HCT116 (cell line): ENCODE results near the gene GPR173.
A peak's percentile ranks its signal among the peaks of the same experiment; 100 is the strongest.

Source experiments
- EZH2 ChIP-seq: fragments of 200-600 bp; sonication (generic); IDR thresholded peaks from 2 replicates; pipeline ENCODE4 v1.6.1; 2017; ENCODE audit warnings: antibody characterized with exemption, mixed run types
- EZH2phosphoT487 ChIP-seq: fragments of 200-600 bp; IDR thresholded peaks from 2 replicates; pipeline ENCODE4 v1.6.1; 2018; ENCODE audit warnings: antibody characterized with exemption, borderline replicate concordance
- POLR2A ChIP-seq: IDR thresholded peaks from 2 replicates; pipeline ENCODE4 v1.7.0; 2011; ENCODE audit warnings: borderline replicate concordance; ENCODE audit not compliant: insufficient read depth, insufficient read length; ENCODE audit errors: extremely low read depth
- POLR2AphosphoS5 ChIP-seq: IDR thresholded peaks from 2 replicates; pipeline ENCODE4 v1.6.1; 2011; ENCODE audit warnings: mild to moderate bottlenecking, low read depth, low read length, moderate library complexity
- RAD21 ChIP-seq: IDR thresholded peaks from 2 replicates; pipeline ENCODE4 v1.6.1; 2012; ENCODE audit warnings: low read depth, mild to moderate bottlenecking
- SP1 ChIP-seq: IDR thresholded peaks from 2 replicates; pipeline ENCODE4 v1.6.1; 2012; ENCODE audit warnings: low read depth
- TCF7L2 ChIP-seq: IDR thresholded peaks from 2 replicates; pipeline ENCODE4 v1.7.0; 2011; ENCODE audit warnings: borderline replicate concordance, inconsistent platforms; ENCODE audit not compliant: insufficient read depth, insufficient read length; ENCODE audit errors: extremely low read depth
- YY1 ChIP-seq: IDR thresholded peaks from 2 replicates; pipeline ENCODE4 v1.6.1; 2011; ENCODE audit warnings: low read length, low read depth, moderate library complexity, mild to moderate bottlenecking; ENCODE audit not compliant: insufficient replicate concordance; ENCODE audit errors: extremely low read depth
- TF ChIP-seq, protein P1 (sequence below), 3 experiments: fragments of 200-600 bp in 1 of 3; sonication (generic) in 1 of 3; IDR thresholded peaks in 2 of 3; conservative IDR thresholded peaks in 1 of 3; 2 replicates each; pipeline ENCODE4 v1.5.1; 2012 to 2017; ENCODE audit warnings: low read depth in 2 of 3, low read length in 2 of 3, antibody characterized with exemption in 1 of 3, borderline replicate concordance in 1 of 3, control low read depth in 1 of 3, mild to moderate bottlenecking in 1 of 3, mixed read lengths in 1 of 3, mixed run types in 1 of 3, moderate library complexity in 1 of 3; ENCODE audit not compliant: insufficient read depth in 1 of 3
- TF ChIP-seq, protein P2 (sequence below): IDR thresholded peaks from 2 replicates; pipeline ENCODE4 v1.6.1; 2012
- TF ChIP-seq, protein P3 (sequence below): IDR thresholded peaks from 2 replicates; pipeline ENCODE4 v1.6.1; 2012

DNA sequence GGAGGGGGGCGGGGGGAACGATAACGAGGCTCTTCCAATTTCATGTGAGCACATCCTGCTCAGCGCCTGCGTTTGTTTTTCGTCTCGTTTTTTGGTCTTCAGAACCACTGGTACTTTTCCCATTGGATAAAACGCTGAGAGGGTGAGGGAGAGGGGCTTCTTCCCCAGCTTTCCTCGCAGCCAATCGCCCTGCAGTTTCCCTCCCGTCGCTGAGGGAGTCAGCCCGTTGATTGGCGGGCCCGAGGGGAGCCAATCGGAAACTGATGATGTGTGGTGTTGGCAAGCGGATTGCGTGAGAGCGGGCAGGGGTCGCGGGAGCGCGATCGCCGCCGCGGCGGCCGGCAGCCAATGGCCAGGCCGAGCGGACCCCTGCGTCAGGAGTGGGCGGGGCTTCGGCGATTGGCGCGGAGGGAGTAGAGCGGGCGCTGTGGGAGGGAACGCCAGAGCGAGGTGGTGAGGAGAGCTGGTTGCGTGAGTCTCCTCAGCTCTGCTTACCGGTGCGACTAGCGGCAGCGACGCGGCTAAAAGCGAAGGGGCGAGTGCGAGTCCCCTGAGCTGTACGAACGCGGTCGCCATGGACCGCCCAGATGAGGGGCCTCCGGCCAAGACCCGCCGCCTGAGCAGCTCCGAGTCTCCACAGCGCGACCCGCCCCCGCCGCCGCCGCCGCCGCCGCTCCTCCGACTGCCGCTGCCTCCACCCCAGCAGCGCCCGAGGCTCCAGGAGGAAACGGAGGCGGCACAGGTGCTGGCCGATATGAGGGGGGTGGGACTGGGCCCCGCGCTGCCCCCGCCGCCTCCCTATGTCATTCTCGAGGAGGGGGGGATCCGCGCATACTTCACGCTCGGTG, 33.6 kb downstream of the GPR173 start, which contains the start of gene TSPYL2:
- no peak for TF ChIP-seq YY1
- TF ChIP-seq, protein P1, sequence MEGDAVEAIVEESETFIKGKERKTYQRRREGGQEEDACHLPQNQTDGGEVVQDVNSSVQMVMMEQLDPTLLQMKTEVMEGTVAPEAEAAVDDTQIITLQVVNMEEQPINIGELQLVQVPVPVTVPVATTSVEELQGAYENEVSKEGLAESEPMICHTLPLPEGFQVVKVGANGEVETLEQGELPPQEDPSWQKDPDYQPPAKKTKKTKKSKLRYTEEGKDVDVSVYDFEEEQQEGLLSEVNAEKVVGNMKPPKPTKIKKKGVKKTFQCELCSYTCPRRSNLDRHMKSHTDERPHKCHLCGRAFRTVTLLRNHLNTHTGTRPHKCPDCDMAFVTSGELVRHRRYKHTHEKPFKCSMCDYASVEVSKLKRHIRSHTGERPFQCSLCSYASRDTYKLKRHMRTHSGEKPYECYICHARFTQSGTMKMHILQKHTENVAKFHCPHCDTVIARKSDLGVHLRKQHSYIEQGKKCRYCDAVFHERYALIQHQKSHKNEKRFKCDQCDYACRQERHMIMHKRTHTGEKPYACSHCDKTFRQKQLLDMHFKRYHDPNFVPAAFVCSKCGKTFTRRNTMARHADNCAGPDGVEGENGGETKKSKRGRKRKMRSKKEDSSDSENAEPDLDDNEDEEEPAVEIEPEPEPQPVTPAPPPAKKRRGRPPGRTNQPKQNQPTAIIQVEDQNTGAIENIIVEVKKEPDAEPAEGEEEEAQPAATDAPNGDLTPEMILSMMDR (IDR thresholded peaks at IDR 0.05 in 2 of 3, conservative IDR thresholded peaks at IDR 0.05 in 1 of 3; ENCODE audit: borderline replicate concordance in 1 of 3, insufficient read depth in 1 of 3, low read depth in 2 of 3, low read length in 2 of 3), result no peak
- TF ChIP-seq, protein P2, sequence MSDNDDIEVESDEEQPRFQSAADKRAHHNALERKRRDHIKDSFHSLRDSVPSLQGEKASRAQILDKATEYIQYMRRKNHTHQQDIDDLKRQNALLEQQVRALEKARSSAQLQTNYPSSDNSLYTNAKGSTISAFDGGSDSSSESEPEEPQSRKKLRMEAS, result peak; percentile 43; the same call in 1 of the 2 replicates
- TF ChIP-seq EZH2, result no peak
- TF ChIP-seq, protein P3, sequence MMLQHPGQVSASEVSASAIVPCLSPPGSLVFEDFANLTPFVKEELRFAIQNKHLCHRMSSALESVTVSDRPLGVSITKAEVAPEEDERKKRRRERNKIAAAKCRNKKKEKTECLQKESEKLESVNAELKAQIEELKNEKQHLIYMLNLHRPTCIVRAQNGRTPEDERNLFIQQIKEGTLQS, result no peak
- peak; percentile 97 for TF ChIP-seq POLR2A
- TF ChIP-seq SP1, result peak; percentile 70
- TF ChIP-seq POLR2AphosphoS5, result peak; percentile 95
- no peak for TF ChIP-seq EZH2phosphoT487
- no peak for TF ChIP-seq RAD21
- no peak for TF ChIP-seq TCF7L2
